Stimulated activated CD4-positive, alpha-beta T cell treated with anti-CD3 and anti-CD28 coated beads, Interleukin-15, amount 100 ng/mL, for 24 hours (primary cell): ENCODE data around the gene DOCK4.
A peak's percentile ranks its signal among the peaks of the same experiment; 100 is the strongest.

ENCODE experiments used
- DNase-seq: peaks from one replicate; pipeline ENCODE4 v3.0.0-alpha.2; 2020

Gene DOCK4

DNA sequence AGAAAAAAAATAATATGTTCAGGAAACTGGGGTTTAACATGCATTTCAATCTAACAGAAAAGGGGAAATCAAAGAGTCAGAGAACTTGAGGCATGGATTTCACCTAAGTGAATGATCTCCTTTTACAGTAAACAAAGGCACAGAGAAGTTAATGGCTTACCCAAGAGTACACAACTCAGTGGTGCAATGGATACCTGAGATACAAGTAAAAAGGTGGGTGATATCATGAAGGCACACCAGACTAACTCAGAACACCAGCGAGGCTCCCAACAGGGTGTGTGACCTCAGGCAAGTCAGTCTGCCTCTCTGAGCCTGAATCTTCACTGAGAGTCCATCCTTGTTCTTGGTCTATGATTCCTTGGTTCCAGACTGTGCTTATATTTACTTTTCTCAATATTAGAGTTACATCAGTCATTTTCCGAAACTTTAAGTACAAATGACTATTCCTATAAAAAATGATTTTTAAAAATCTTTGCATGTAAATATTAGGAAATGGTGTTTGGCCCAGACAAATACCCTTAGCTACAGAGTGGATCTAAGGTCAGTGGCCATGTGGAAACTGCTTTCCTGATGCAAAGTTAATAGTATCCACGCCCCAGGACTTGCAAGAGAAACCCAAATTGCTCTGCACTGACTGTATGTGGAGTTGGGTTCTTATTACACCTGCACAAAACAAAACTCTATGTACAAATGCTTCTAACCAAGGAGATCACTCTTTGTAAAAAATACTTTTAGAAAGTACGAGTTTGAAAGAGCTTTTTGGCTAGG, 361.1 kb downstream of the DOCK4 start:
- DNase-seq, result no peak

DNA sequence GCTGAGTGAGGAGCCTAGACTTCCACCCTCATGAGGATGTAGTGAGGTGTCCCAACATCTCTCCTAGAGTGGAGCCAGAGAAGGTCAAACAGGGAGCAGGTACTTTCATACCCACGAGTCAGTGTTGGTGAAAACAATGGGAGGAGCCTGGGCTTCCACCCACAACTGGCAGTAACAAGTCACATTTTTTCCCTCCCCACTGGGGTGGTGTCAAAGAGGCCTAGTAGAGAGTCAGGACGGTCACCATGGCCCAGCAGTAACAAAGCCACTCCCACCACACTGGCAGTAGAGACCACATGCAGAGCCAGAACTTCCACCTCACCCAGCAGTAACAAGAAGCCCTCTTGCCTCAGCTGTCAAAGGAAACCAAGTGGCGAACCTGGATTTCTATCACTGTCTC, 363.7 kb downstream of the DOCK4 start:
- no peak for DNase-seq

DNA sequence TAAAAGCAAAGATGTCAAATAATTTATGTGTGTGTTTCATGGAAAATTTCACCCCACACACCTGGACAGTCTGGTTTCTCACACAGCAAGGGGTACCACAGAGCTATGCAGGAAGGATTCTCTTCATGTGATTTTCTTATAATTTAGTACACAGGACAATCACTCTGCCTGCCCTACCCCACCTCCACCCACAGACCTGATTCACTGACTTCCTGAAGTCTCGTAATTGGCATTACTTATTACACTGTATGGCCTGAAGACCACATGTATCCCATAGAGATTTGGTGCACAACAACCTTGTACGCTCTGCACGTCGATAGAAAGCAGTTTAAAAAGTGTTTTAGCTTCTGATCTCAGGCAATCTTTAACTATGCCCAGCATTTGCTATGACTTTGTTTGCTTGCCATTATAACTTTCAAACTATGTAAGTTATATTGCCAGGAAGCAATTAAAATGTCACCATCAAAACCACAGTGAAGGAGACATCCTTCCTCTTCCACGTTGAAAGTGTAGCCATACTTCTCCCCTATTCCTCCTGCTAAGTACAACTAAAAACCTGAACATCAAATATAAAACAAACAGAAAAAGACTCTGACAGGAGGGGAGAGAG, 364.5 kb downstream of the DOCK4 start:
- no peak for DNase-seq

DNA sequence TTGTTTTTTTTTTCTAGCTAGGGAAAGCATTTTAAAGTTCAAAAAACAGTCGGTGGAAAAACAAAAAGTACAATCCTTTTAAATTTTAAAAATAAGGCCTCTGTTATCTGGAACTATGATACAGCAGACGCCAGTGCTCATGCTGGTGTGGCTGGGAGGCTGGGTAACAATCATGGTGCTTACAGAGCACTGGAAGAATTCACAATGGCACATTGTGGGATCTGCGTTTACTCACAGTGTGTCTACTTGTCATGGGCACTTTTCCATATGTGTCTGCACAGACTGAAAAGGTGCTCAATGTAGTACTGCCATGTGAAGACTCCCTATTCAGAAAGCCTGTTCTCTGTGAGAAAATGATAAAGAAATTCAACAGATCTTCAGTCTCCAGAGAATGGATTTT, 365.7 kb downstream of the DOCK4 start:
- no peak for DNase-seq

DNA sequence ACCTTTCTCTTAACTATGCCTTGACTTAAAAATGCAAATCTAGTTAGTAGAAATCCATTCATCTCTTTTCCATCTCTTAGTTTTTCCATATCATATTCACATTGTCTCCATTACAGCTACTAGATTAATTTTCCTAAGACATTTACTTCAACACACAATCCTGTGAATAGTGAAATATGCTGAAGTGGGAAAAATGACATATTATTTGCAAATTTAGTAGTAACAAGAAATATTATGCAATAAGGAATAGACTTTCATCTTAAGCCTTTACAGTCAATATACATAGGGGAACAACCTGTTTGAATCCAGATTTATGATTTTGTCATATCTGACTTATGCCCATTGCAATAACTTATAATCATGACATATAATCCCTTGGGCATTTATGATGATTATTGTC, 366.9 kb downstream of the DOCK4 start:
- no peak for DNase-seq

DNA sequence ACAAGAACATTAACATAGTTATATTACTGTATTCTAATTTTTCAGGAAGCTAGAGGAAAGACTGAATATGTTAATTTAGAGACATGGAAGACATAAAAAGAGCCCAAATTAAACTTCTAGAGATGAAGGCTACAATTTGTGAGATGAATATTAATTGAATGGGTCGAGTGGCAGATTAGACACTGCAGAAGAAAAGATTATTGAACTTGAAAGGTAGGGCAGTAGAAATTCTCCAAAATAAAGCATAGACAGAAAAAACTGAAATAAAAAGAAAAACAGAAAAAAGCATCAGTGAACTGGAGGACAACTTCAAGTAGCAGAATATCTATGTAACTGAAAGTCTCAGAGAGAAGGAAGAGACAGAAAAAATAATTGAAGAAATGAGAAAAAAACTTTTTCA, 369.6 kb downstream of the DOCK4 start:
- DNase-seq, result no peak

DNA sequence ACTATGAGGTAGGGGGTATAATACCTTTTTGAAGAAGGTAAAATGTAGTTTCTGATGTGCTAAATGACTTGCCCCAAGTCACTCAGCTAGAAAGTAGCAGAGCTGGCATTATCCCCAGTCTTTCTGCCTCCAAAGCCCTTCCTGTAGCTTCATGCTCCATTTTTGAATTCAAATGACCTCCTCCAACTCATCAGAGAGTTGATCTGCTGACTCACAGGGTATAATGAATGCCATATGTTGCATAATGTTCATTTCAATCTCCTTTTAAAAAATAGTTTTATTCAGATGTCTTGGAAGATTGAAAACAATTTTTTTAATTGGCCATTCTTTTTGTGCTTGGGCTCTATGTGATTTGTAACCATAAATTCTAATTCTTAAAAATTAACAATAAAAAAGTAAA, 371.1 kb downstream of the DOCK4 start:
- no peak for DNase-seq

DNA sequence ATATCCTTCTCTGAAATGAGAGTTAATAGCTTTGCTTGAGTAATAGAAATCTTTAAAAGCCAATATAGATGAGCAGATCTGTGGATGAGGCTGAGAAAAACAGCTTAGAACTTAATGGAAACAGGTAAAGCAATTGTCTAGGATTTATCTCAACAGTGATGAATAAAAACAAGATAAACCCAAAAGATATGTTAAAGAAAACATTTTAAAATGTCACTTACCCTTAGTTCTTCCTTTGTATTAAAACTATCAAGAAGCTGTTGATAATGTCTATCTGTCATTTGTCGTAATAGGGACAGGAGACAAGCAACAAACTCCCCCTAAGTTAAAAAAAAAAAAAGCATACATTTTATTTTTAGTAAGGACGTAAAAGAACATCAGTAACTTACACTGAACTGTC, 371.8 kb downstream of the DOCK4 start:
- DNase-seq, result no peak

DNA sequence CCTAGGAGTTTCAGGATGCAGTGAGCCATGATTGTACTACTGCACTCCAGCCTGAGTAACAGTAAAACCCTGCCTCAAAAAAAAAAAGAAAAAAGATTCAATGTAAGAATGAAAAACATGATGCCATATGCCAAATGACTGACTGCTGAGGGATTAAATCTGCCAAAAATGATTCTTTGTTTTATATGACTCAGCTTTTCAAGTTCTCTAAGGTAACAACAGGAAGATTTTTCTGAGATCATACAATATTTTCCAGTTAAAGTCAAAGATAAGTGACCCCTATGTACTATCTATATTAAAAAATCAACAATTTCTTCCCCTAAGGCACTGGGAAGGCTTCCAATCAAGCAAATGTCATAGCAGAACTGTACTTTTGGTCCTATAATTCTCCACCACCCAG, 372.7 kb downstream of the DOCK4 start:
- DNase-seq, result no peak

DNA sequence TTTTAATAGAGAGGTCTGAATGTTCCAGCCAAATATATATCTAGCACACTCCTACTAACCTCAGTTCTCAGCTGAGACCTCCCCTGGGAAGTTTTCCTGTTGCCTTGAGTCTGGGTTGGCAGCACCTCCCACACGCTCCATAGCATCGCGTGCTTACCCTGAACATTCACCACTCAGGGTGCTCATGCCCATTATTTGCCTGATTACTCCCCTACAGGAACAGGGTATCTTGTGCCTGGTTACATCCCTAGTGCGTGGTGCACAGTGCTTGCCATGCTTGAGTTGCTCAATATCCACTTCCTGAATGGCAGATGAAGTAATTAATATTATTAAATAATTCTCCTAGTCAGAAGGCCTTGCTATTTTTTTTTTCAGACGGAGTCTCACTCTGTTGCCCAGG, 374.0 kb downstream of the DOCK4 start:
- no peak for DNase-seq

DNA sequence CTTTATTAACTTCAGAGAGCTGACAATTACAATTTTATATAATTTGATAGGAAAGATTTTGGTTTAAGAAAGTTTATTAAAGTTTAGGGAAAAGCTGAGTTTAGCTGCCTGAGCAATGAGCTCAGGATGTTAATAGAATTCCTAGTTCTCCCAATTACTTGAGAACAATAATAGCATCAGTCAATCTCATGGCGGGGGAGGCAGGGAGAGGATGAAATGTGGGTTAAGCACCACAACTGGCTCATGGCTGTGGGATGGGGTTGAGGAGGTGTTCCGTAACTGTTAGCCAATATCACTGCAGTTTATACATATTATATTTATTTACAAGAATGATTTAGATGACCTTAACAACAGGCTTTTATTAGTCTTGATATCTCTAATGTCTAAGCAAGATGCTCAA, 377.0 kb downstream of the DOCK4 start:
- no peak for DNase-seq

DNA sequence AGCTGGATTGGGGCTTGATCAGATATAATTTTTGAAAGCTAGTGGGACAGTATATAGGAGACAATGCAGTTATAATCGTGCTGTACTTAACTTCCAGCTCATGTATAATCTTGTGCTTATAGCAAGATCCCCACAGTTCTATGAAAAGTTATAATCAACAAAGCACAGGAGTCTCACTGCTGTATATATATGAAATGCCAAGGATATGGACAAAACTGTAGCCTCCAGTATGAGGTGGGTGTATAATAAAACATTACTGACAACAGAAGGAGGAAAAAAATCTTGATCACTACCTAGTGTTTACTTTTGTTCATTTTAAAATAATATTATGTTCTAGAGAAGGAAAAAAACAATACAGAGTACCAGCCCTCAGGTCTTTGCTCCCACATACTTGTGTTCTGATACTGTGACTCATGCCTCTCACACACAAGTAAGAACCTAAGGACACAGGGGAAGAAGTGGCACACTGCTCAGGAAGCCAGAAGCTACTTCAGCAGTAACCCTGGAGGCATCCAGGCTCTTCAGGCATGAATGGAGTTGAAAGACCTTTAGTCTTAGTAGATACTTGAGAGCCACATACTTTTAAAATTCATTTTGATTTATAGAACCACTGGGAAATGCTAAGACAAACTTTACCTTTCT, 378.2 kb downstream of the DOCK4 start:
- no peak for DNase-seq

DNA sequence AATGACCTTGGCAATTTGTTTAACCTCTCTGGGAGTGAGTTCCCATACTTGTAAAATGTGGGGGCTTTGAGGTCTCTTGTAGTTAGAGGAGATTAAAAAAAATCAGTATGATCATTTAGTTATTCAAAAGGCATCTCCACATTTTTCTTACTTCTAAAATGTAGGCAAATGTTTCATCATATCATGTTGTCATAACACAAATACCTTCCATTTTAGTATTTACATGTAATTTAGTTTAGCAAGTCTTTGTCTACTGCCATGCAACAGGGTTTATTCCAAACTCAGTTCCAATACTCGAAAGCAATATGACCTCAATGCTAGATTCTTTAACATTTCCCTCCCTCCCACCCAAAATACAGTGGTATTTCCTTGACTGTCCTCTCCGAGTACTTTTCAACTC, 381.2 kb downstream of the DOCK4 start:
- DNase-seq, result no peak

DNA sequence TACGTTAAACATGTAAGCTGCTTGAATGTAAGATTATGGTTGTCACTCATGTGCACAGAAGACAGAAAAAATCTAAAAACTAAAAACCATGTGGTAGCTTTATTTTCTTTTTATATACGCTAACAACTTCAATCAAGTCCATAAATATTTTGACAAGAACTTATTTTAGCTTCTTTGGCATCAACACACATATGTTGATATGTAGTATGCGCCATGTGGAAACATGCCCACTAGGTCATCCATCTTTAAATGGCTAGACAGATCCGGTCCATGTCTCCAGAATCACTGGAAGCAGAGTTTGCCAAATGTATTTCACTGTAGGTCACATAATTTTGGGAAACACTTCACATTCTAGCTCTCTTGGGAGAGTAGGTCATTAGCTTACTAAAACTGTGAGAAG, 382.4 kb downstream of the DOCK4 start:
- DNase-seq, result no peak

DNA sequence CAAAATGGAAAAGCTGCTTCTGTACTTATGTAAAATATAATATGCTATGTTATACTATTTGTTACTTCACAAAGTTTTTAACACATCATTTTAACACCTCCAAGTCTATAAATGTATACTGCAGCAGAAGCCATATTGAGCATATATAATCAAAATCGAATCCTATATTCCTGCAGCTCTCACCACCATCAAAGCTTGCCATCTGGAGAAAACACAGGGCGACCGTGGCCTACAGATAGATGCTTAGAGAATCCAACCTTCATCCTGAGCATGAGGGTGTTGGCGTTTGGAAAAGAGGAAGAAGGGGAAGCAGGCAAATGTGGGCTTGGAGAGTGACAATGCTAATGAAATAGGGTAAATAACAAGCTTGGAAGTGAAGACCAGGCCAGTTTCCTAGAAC, 385.2 kb downstream of the DOCK4 start:
- no peak for DNase-seq

DNA sequence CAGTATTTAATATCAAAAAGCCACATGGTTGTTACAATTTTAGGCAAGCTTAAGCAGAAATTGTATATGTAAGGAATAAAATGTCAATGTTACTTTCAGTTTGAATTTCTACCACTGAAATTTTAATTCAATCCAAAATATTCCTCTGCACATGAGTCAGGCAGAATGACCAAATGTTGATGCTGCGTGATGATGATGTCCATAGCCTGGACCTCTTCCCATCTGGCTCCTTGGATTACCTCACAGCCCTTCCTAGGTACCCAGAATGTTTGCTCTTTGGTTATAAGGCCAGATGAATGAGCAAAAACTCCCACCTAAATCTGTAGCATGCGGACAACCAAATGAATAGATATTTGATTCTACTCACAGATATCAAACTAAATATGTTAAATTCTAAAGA, 385.6 kb downstream of the DOCK4 start:
- no peak for DNase-seq

DNA sequence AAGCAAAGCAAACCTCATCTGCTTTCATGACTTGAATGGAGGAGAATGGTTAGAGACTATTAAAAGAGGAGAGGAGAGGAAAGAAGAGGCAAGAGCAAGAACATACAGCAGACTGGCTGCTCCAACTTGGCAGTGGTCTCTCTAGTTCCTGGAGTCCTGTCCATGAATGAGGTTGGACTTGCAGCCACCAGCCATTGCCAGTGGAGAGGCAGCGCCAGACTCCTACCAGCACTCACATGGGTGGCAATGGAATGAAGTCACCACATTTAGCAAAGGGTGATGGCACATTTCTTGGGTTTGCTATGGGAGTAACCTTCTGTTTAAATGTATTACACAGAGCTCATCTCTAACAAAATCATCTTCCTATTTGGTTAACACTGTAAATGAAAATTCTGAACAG, 386.1 kb downstream of the DOCK4 start:
- DNase-seq, result no peak

DNA sequence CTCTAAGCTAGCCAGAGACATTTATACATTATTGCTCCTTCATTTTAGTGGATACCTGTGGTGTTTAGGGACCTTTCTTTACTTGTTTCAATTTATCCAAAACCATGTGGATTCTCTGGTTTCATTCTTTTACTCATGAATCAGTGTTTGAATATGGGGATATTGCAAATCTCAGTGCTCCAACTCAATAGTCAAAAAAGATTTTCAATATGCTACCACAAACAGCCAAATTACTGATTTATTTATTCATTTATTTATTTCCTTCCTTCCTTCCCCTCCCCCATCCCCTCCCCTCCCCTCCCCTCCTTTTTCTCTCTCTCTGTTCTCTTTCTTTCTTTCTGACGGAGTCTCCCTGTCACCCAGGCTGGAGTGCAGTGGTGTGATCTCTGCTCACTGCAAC, 390.8 kb downstream of the DOCK4 start:
- DNase-seq, result no peak

DNA sequence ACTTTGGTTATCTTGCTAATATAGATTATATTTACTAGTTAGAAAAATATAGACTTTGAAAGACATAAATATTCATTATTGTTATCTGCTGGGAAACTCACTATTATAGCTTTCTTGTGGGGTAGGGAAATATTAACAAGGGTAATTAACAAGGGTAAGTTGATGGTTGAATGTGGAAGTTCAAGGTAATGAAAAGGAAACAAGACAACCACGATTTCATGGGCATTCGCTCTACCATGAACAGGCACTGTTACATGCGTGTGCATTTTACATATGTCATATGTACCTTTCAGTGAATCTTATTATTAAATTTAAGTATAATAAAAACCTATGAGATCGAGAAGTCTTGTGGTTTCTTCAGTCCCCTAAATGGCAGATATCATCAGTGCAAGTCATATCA, 392.9 kb downstream of the DOCK4 start:
- DNase-seq, result no peak

DNA sequence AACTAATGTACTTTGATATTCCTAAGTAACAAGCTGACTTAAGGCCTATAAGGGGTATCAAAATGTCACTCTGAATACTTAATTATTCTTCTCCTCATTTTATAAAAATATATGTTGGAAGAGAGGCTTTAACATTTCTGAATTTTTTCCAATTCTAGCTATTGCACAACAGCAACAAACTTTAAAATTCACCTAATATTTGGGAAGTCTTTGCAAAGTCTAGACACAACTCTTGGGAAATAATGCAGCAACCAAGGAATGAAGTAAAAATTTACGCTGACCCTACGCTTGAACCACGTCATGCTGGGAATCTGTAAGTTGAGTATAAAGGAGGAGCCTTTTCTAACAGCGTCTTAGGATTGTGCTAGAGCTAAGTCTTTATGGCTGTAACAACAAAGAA, 400.0 kb downstream of the DOCK4 start:
- no peak for DNase-seq

DNA sequence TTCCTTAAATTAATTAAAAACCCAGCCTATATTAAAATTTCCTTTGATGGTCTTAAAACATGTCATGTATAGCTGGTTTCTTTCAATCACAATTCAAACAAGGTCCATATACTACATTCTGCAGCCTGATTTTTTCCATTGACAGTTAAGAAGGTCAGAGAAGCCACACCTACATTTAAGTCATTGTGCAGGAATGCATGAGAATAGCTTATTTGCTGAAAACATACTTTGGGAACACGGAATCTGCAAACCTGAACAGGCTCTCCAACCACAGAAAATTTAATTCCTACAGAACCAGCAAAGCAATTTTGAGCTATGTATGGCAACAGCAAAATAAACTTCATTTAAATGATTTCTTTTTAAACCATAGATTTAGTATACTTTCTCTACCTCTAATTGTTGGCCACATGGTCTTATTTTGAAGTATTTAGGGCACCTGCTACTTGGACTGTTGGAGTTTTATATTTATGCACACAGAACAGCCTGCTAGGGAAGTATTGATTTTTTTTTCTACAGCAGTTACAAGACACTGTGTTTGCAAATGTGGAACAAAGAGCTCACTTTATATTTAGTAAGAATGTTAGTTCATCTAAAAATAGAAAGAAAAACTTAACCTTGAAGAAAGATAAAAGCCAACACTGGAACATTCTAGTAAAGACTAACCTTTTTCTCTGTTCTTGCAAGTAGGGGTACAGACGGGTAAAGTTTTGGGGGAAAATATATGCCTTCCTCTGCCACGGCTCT, 403.0 kb downstream of the DOCK4 start:
- no peak for DNase-seq

DNA sequence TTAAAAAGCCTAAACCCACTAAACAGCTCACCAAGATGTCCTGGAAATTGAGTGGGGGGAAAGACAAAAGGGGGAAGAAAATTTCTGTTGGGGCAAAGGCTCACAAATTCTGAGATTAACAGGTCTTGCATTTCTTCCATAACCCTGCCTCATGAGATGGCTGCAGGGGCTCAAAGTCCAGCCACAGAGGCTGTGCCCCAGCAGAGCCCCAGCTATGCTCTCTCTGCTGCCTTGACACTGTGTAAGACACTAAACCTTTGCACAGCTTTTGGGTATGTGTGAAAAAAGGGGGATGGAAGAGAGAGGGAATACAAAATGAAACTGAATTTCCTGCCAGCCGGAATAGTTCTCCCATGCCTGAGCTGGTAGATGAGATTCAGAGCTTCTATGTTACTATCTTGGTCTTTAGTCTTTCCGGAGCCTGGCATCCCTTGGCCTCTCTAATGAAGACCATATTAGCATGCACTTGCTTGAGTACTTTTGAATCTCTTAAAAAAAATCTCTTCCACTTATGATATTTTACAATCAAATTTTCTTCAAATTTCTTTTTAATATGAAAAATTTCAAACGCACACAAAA, 403.9 kb downstream of the DOCK4 start:
- no peak for DNase-seq

DNA sequence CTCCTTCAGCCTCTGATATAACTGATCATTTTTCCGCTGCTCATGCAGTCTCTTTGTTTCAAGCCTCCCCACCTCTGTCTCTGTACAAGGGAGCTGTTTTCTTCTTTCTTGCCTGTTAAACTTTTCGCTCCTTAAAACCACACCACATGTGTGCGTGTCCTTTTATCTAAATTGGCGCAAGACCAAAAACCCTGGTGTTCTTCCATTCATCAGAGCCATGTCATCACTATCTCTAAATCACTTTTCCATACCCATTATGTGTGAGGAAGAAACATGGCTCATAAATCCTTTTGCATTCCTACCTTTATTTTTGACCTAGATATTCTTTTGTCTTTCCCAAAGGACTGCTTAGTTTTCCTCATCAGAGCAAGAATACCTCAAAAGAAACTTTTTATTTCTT, 404.9 kb downstream of the DOCK4 start:
- DNase-seq, result no peak

DNA sequence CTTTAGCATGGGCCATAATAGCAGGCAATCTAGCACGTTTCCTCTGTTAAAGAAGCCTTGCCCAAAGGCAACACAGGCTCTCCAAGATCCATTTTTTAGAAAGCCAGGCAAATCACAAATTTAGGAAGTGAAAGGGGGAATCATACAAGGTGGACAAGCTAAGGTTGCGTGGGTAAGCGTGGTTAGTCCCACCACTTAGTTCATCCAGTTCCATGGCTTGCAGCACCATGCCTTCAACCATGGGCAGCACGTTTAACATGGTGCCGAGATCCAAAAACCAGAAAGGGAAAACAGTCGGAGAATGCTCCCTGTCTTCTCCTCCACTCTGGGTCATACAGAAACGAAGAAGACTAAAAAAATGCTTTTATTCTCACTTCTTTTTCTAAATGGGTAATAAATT, 409.5 kb downstream of the DOCK4 start:
- peak; percentile 6 for DNase-seq
